Dedifferentiated amniotic fluid mesenchymal stem cell (primary cell): Measurements from ENCODE around the gene ADPGK.
"Not testable (repeated sequence)": the region's sequence is repeated elsewhere in the genome, so short reads cannot be mapped to it uniquely, and the experiment has no call there.

ENCODE experiments used
- DNase-seq: peaks from one replicate; pipeline ENCODE4 v3.0.0-alpha.2; 2016; ENCODE audit errors: extremely low spot score

The ADPGK gene

DNA sequence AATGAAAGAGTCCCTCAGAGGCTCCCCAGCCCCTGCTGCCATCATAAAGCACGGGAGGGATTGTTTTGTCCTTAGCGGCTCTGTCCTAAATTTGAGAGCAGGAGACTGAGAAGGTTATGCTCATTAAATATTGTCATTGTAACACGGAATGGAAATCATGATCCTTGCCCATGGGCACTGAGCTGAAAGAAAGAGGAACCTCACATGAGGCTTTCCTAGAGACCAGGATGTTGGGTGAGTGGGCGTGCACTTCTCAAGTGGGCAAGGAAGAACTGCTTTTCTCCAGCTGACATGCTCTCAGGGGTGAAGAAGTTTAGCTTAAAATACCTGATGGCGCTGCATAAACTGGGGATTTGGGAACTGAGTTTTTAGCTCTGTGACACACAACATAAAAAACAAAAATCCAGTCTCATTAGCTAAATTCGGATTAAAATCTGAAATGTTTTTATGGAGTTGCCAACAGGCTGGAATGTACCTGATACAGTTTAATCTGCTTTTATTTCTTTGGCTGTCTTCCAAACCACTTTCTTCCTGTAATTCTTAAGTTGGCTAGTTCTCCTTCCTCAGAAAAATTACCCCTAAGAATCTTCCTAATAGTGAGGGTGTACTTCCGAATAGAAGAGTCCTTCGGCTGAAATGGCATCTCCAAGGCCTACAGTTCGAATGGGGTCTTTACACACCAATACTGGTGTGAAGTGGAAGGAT, 31.7 kb downstream of the ADPGK start:
- DNase-seq = no peak

DNA sequence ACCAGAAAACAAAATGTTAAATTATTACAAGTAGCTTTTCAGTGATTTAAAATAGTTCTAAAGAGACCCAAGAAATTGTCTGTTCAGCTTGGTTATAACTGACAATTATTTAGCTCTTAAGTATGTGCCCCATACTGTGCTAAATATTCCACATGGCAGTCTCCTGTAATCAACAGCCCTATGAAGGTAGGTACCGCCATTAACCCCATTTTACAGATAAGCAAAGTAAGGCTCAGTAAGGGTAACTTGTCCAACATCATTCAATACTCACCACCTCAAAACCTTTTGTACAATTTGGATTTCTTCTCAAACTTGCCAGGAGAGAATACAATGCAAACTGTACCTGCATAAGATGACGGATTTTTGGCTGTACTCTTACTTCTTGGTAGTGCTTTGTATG, 33.9 kb downstream of the ADPGK start:
- DNase-seq = no peak

DNA sequence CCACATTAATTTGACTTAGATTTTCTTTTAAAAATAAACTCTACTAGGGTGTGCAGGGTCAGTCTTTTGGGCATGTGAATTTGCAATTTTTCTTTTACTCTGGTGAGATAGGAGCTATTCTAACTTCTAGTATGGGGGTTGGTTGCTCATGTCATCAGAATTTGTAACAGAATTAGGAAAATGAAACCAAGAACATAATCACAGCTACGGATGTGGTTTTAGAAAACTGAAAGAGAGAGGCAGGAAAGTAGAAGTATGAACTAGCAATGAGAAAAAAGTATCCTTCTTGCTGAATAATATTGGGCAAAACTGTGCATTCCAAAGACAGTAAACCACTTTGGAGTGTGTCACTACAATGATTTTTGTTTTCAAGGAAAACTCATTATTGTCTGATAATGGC, 43.3 kb downstream of the ADPGK start:
- no peak for DNase-seq

DNA sequence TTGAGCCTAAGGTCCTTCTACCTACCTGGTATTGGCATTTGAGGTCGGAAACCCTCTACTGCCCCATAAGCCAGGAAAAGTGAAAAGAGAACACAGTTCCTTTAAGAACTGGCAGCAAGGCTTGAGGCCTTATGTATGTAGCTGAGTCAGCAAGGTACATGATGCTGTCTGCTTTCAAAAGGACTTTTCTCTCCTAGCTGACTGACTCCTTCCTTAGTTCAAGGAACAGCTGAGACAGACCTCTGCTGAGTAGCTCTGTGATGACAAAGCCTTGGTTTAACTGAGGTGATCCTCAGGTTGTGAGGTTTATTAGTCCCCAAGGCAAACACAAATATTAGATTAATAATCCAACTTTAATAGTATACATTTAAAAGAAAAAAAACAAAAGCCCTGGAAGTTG, 45.8 kb downstream of the ADPGK start:
- DNase-seq = no peak

DNA sequence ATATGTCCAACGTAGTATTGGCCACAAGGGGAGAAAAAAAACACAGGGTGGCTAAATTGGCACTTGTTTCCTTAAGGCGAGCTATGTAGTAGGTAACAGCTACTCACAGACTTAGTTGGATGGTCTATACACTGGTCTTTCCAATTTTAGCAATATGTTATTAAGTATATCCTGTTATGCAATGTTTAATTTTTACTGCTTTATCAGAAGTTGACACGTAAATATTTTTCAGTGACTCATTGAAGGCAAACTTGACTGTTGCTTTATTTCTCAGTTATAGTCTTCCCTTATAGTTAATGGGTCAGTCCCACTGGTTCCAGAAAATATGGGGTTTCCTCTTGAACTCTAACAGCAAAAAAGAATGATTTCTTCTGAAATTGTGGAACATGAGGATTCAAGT, 46.5 kb downstream of the ADPGK start:
- DNase-seq = no peak

DNA sequence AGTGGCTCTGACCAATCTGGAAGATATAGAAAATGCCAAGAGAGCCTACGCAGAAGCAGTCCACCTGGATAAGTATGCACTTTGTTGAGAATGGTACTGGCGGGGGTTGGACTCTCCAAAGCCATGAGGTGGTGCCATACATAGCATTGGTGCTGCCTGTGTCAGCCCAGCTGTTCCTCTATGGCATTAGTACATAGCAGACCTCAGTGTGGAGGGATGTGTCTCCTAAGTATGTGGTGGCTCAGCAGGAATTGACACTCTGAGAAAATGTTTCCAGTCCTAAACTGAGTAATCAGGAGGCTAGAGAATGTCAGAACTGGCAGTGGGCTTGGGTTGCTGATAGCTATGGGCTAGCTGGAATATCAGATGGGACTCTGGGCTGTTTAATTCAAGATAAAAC, 48.4 kb downstream of the ADPGK start:
- DNase-seq = no peak

DNA sequence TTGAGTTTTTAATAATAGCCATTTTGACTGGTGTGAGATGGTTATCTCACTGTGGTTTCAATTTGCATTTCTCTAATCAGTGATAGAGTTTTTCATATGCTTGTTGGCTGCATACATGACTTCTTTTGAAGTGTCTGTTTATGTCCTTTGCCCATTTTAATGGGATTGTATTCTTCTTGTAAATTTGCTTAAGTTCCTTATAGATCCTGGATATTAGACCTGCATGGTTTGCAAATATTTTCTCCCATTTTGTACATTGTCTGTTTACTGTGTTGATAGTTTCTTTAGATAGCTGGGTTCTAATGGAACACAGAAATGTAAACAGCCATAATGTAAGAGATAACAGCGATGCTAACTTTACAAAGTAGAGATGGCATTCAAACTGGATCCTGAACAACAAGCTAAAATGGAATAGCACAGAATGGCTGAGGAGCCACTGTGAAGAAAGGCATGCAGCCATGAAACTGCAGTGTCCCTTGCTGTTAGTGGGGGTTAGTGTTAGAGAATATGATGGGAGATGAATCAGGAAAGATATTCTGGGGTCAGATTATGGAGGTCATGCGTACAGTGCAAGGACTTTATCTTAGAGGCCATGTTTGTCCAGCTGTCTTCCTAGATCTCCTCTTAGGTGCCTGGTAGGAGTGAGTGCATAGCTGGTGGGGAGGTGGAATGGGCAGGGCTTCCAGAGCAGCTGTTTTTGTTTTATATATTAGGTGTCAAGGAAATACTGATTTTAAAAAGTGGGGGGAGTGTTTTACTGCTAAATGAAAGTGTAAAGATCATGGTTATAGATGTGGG, 49.4 kb downstream of the ADPGK start:
- DNase-seq = no peak

DNA sequence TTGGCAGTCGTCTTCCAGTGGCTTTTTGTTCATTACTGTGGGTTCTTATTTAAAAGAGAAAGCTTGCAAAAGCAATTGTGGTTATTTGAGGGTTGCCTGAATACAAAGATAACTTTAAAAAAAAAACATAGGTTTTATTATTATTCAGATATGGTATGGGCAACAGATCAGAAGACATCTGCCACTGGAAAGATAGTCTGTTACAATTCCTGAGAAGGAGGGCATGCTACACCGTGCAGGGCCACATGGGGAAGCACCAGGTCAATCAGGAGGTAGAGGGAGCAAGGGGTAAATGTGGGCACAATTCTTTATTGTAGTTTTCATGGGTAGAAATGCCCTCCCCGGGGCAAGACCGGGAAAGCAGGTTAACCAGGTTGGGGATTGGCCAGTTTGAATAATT, 51.0 kb downstream of the ADPGK start:
- DNase-seq = no peak

DNA sequence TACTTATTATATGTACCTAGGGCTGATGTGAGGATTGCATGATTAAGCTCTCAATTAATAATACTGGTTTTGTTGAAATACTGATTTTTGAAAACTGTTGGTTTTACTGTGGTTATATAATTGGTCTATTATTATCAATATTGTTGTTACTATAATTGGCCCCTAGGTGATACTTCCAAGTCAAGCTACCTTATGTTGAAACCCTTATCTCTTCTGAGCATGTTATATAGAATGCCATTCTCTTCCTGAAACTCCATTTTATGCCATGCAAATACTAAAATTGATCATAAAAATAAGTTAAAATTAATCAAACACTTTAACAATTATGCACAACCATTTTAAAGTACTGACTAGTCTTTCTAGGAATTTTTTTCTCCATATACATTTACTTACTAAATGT, 51.5 kb downstream of the ADPGK start:
- DNase-seq = no peak

DNA sequence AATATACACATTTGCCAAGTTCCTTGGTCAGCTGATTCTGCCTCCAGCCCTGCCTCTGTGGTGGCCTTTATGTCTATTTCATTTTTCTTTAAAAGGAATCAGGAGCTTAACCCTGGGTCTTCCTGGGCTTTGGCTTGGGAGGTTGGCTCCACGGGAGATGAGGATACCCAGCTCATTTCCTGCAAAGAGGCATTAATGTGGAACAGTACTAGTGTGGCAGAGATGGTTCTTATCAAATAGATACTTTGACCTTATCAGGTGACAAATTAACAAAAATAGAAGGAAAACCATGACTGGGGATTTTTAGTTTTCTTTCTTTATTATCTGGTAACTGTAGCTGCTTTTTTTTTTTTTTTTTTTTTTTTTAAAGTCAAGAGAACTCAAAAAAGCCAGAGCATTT, 54.7 kb downstream of the ADPGK start:
- no peak for DNase-seq

DNA sequence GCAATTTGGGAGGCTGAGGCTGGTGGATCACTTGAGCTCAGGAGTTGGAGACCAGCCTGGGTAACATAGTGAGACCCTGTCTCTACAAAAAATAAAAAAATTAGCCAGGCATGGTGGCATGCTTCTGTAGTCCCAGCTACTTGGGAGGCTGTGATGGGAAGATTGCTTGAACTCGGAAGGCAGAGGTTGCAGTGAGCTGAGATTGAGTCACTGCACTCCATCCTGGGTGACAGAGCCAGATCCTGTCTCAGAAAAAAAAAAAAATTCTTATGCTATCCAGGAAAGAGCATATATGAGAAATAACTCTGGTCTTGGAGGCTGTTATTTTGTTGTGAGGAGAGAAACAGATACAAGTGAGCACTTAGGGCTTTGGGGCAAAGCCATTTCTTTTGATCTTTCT, 55.3 kb downstream of the ADPGK start:
- DNase-seq = not testable (repeated sequence)

DNA sequence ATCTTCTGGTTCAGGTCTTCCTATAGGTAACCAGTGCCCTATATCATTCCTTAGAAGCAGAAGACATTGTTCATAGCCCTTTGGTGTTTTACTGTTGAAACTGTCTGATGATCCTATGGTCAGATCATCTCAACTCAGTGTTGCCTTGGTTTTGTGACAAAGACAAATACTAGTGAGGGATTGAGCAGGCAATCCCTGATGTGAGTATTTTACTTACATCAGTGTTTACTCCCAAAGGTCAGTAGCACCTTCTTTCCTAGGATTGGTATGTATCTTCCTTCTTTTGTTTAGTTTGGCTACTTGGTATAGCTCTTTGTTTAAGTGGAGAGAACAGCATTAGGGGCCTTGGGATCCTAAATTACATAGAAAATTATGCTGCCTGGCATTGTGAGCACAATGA, 56.4 kb downstream of the ADPGK start:
- no peak for DNase-seq

DNA sequence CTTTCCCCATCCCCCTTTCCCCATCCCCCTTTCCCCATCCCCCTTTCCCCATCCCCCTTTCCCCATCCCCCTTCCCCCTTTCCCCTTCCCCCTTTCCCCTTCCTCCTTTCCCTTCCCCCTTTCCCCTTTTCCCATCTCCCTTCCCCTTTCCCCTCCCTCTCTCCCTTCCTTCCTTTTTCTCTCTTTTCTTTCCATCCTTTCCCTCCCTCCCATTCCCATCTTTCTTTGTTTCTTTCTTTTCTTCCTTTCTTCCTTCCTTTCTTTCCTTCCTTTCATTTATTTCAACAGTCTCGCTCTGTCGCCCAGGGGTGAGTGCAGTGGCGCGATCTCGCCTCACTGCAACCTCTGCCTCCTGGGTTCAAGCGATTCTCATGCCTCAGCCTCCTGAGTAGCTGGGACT, 57.7 kb downstream of the ADPGK start:
- DNase-seq = not testable (repeated sequence)

DNA sequence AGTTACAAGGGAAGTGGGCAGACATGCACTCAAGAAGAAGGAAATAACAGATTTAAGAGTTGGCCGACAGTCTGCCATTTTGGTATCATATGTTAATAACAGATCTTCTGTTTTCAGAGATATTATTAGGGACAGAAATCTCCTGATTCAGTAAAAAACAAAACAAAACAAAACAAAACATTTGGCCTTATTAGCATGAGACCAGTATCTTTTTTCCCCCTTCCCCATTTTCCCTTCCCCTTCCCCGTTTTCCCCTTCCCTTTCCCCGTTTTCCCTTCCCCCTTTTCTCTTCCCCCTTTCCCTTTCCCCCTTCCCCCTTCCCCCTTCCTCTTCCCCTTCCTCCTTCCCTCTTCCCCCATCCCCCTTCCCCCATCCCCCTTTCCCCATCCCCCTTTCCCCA, 58.1 kb downstream of the ADPGK start:
- no peak for DNase-seq

DNA sequence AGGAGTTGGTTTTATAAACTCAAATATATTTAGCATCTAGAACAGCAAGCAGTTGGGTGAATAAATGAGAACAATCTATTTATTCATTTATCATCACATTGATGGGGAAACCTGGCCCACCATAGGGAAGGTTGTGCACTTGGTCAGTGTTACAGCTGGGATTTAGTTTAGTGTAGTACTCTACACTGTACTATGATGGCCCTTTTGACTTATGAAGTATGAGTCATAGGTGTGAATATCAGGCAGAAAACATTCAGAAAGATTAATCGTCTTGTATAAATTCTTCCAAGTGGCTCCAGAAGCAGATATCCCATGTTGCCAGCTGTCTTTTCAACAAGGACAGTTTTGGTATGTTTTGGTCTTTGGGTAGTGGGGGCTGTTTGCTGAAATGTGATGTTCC, 59.5 kb downstream of the ADPGK start:
- DNase-seq = no peak

DNA sequence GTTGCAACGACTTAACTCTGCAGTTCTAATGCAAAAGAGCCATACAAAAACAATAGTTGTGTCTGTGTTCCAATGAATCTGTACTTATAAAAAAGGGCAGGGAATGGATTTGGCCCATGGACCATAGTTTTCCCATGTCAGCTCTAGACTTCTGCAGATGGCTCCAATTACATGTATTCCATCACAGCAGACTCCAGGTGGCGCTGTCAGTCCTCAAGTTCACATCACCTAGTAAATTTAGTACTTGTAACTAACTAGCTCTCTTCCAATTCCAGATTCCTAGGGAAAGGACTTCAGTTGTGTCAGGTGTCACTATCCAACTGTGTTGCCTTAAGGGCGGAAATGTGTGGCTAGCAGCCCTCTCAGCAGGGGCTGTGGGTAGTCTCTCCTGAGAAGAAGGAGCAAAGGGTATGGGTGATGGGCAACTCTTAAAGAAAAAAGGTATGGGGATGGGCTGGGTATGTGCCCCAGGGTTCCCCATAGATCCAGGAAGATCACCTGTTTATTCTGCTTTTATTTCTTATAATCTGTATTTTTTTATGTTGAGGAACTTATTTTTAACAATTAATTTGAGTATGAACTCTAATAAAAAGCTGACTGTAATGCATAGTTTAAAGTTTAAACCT, 61.4 kb downstream of the ADPGK start:
- peak; percentile 58 for DNase-seq

DNA sequence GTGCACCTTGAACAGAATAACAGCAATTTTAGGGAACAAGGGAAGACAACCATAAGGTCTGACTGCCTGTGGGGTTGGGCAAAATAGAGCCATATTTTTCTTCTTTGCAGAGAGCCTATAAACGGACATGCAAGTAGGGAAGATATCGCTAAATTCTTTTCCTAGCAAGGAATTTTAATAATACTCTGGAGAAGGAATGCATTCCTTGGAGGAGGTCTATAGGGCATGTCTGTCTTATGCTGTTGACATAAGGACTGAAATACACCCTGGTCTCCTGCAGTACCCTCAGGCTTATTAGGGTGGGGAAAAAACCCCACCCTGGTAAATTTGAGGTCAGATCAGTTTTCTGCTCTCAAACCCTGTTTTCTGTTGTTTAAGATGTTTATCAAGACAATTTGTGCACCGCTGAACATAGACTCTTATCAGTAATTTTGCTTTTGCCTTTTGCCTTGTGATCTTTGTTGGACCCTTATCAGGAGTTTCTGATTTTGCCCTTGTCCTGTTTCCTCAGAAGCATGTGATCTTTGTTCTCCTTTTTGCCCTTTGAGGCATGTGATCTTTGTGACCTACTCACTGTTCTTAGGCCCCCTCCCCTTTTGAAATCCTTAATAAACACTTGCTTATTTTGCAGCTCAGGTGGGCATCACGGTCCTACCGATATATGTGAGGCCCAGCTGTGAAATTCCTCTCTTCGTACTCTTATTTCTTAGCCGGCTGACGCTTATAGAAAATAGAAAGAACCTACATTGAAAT, 74.8 kb downstream of the ADPGK start:
- not testable (repeated sequence) for DNase-seq

DNA sequence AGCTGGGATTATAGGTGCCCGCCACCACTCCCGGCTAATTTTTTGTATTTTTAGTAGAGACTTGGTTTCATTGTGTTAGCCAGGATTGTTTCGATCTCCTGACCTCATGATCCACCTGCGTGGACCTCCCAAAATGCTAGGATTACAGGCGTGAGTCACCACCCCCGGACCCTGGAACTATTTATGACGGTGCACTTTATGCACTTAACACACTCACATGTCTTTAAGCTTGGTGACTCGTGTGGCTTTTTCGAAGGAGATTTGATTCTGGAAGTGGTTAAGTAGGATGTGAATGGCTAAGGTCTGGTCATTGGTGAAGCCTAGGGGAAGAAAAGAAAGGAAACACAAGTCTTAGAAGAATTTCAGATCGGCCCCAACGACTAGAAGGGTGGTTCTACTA, 77.3 kb downstream of the ADPGK start:
- DNase-seq = no peak
